Omental fat pad (tissue), 4 donors: ENCODE results near the gene FLG2. TPM values are rescaled to one million over a fixed set of nuclear protein-coding genes. Genes with fewer than 3 reads are reported as not detected.
"Not testable (repeated sequence)": the region's sequence is repeated elsewhere in the genome, so short reads cannot be mapped to it uniquely, and the experiment has no call there.

Experiments used
- ATAC-seq: fragments of 150-250 bp; one replicate; pipeline ENCODE4 v1.9.1; 2016; ENCODE audit warnings: mild to moderate bottlenecking, moderate library complexity; ENCODE audit not compliant: low FRiP score
- DNase-seq: peaks from one replicate; pipeline ENCODE4 v3.0.0-alpha.2; 2019; ENCODE audit warnings: low spot score
- small RNA-seq: library from RNA; depleted of rRNA; stranded (forward); fragments of <200 nt; gene quantifications from one replicate; pipeline ENCODE3, GENCODE V24; 2016
- total RNA-seq, 4 donors: library from RNA; depleted of rRNA; stranded (reverse); fragments of >200 nt; gene quantifications; one replicate each; pipeline ENCODE4 v1.1.0, GENCODE V29; 2016
- TF ChIP-seq, protein P1 (sequence below), 3 donors: fragments of 450-650 bp; IDR thresholded peaks; one replicate each; pipeline ENCODE4 v1.5.1; 2016 to 2017; ENCODE audit warnings: antibody characterized with exemption in 3 of 3, mild to moderate bottlenecking in 3 of 3, moderate library complexity in 2 of 3

Gene FLG2
- total RNA-seq, 4 donors from 2014 or later: not detected

GRCh38 chr1:152313970-152314369 is 45.8 kb downstream of the FLG2 start:
- TF ChIP-seq, protein P1, sequence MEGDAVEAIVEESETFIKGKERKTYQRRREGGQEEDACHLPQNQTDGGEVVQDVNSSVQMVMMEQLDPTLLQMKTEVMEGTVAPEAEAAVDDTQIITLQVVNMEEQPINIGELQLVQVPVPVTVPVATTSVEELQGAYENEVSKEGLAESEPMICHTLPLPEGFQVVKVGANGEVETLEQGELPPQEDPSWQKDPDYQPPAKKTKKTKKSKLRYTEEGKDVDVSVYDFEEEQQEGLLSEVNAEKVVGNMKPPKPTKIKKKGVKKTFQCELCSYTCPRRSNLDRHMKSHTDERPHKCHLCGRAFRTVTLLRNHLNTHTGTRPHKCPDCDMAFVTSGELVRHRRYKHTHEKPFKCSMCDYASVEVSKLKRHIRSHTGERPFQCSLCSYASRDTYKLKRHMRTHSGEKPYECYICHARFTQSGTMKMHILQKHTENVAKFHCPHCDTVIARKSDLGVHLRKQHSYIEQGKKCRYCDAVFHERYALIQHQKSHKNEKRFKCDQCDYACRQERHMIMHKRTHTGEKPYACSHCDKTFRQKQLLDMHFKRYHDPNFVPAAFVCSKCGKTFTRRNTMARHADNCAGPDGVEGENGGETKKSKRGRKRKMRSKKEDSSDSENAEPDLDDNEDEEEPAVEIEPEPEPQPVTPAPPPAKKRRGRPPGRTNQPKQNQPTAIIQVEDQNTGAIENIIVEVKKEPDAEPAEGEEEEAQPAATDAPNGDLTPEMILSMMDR (IDR thresholded peaks at IDR 0.05): no peak
- DNase-seq (no peak), ATAC-seq (no peak)

- DNase-seq (no peak), ATAC-seq (no peak)
- TF ChIP-seq, protein P1 (IDR thresholded peaks at IDR 0.05): no peak
Observed at GRCh38 chr1:152313319-152313801, 46.4 kb downstream of the FLG2 start.

DNA sequence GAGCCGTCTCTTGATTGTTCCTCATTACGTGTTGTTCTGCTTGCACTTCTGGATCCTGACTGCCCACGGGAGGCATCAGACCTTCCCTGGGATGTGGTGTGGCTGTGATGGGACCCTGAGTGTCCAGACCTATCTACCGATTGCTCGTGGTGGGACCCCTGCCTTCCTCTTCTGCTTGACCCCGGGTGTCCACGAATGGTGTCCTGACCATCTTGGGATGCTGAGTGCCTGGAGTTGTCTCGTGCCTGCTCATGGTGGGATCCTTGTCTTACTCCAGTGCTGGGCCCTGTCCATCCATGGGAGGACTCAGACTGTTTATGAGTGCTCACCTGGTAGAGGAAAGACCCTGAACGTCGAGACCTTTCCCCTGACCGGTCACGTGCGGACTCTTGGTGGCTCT is 47.6 kb downstream of the FLG2 start:
- ATAC-seq, DNase-seq: not testable (repeated sequence)

DNA sequence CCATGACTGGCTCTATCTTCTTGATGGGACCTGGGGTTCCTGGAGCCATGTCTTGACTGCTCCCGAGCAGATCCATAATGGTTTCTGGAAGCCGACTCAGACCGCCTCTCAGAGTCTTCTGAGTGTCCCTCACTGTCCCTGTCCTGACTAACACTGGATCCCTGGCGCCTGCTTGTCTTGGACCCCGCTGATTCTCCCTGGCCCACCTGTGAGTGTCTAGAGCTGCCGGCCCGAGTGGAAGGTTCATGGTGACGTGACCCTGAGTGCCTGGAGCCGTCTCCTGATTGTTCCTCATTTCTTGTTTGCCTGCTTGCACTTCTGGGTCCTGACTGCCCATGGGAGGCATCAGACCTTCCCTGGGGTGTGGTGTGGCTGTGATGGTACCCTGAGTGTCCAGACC is 49.9 kb downstream of the FLG2 start:
- DNase-seq (no peak), ATAC-seq (no peak)
- TF ChIP-seq, protein P1 (IDR thresholded peaks at IDR 0.05): no peak

- not testable (repeated sequence) for ATAC-seq, DNase-seq
Observed at GRCh38 chr1:152309320-152309901, 50.4 kb downstream of the FLG2 start.

- not testable (repeated sequence) for DNase-seq, ATAC-seq
Observed at GRCh38 chr1:152308758-152309157, 51.0 kb downstream of the FLG2 start.

GRCh38 chr1:152307970-152308369 is 51.8 kb downstream of the FLG2 start:
- not testable (repeated sequence) for DNase-seq

GRCh38 chr1:152306123-152306522 is 53.7 kb downstream of the FLG2 start:
- not testable (repeated sequence) for ATAC-seq, DNase-seq

More at GRCh38 chr1:152307970-152308369, 51.8 kb downstream of the FLG2 start:
- not testable (repeated sequence) for ATAC-seq

- DNase-seq, ATAC-seq: not testable (repeated sequence)
Observed at GRCh38 chr1:152304773-152305172, 55.0 kb downstream of the FLG2 start.

DNA sequence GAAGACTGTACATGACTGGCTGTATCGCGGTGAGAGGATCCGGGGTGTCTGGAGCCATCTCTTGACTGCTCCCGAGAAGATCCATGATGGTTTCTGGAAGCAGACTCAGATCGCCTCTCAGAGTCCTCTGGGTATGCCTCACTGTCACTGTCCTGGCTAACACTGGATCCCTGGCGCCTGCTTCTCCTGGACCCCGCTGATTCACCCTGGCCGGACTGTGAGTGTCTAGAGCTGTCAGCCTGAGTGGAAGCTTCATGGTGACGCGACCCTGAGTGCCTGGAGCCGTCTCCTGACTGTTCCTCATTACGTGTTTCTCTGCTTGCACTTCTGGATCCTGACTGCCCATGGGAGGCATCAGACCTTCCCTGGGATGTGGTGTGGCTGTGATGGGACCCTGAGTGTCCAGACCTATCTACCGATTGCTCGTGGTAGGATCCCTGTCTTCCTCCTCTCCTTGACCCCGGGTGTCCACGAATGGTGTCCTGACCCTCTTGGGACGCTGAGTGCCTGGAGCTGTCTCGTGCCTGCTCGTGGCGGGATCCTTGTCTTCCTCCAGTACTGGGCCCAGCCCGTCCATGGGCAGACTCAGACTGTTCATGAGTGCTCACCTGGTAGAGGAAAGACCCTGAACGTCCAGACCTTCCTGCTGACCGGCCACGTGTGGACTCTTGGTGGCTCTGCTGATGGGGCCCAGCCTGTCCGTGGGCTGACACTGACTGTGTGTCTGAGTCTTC is 56.5 kb downstream of the FLG2 start:
- not testable (repeated sequence) for DNase-seq, ATAC-seq

Small RNA genes lying within 50 kb of the gene (small RNA-seq; reads per million reads assigned to genes)
- gene HMGN3P1: not detected

Other genes starting within 250 kb of the FLG2 start
- 1 to 10 TPM in 2 of 4 donors, under 1 TPM in 2; 0.19 to 1.4 (median 0.86) TPM for gene TCHH, start 244.6 kb downstream of the FLG2 start, total RNA-seq
- gene RPTN, start 200.8 kb downstream of the FLG2 start, total RNA-seq: not detected
- not detected for gene HRNR, start 135.8 kb downstream of the FLG2 start, total RNA-seq
- not detected for gene FLG, start 34.8 kb downstream of the FLG2 start, total RNA-seq
- not detected for gene CRNN, start 54.3 kb upstream of the FLG2 start, total RNA-seq
- not detected for gene LCE5A, start 150.8 kb upstream of the FLG2 start, total RNA-seq
- gene CRCT1, start 154.5 kb upstream of the FLG2 start, total RNA-seq: not detected
- not detected for gene LCE3E, start 206.8 kb upstream of the FLG2 start, total RNA-seq
- gene LCE3D, start 220.5 kb upstream of the FLG2 start, total RNA-seq: not detected
- gene LCE3C, start 240.2 kb upstream of the FLG2 start, total RNA-seq: not detected